GM23338 (cell line): ENCODE data around the gene VPS16. TPM values are rescaled to one million over a fixed set of nuclear protein-coding genes. Genes with fewer than 3 reads are reported as not detected.

ENCODE experiments used
- ATAC-seq: fragments of 200-7000 bp; cut with Tn5 transposase; 3 replicates; pipeline ENCODE4 v1.9.1; 2020
- DNase-seq: peaks from one replicate; pipeline ENCODE4 v3.0.0-alpha.2; 2015; ENCODE audit warnings: low spot score
- H2AFZ ChIP-seq: fragments of 200-600 bp; sonication (generic); 2 replicates; pipeline ENCODE4 v1.8.0; 2016; ENCODE audit warnings: antibody characterized with exemption, mild to moderate bottlenecking, moderate library complexity
- H3F3A ChIP-seq: fragments of 200-600 bp; sonication (generic); replicated peaks from 2 replicates; pipeline ENCODE4 v1.8.0; 2017; ENCODE audit warnings: antibody characterized with exemption, mixed run types, low read depth
- H3K27ac ChIP-seq: fragments of 200-600 bp; sonication (generic); 2 replicates; pipeline ENCODE4 v1.6.1; 2016; ENCODE audit warnings: low read depth
- H3K27me3 ChIP-seq: fragments of 200-600 bp; sonication (generic); 2 replicates; pipeline ENCODE4 v1.8.0; 2016; ENCODE audit warnings: mild to moderate bottlenecking, mixed run types, moderate library complexity; ENCODE audit not compliant: insufficient read depth
- H3K36me3 ChIP-seq: fragments of 200-600 bp; sonication (generic); 2 replicates; pipeline ENCODE4 v1.8.0; 2016; ENCODE audit warnings: mild to moderate bottlenecking; ENCODE audit not compliant: insufficient read depth
- H3K4me1 ChIP-seq: fragments of 200-600 bp; sonication (generic); 2 replicates; pipeline ENCODE4 v1.8.0; 2016; ENCODE audit warnings: mild to moderate bottlenecking, moderate library complexity; ENCODE audit not compliant: insufficient read depth
- H3K4me2 ChIP-seq: fragments of 200-600 bp; sonication (generic); 2 replicates; pipeline ENCODE4 v1.7.1; 2017; ENCODE audit warnings: mixed run types
- H3K4me3 ChIP-seq: fragments of 200-600 bp; sonication (generic); 2 replicates; pipeline ENCODE4 v1.6.1; 2016; ENCODE audit warnings: mixed run types
- H3K79me2 ChIP-seq: fragments of 200-600 bp; sonication (generic); replicated peaks from 2 replicates; pipeline ENCODE4 v1.8.0; 2017; ENCODE audit warnings: mild to moderate bottlenecking; ENCODE audit not compliant: insufficient read depth
- H3K9me2 ChIP-seq: fragments of 200-600 bp; sonication (generic); 2 replicates; pipeline ENCODE4 v1.8.0; 2017; ENCODE audit not compliant: insufficient read depth
- H4K20me1 ChIP-seq: fragments of 200-600 bp; sonication (generic); replicated peaks from 2 replicates; pipeline ENCODE4 v1.8.0; 2017; ENCODE audit warnings: mild to moderate bottlenecking; ENCODE audit not compliant: insufficient read depth
- H3K27ac Mint-ChIP-seq: 2 replicates; pipeline ENCODE4 v1.8.0; 2020; ENCODE audit warnings: inconsistent platforms, mild to moderate bottlenecking, moderate library complexity, mixed read lengths
- H3K27me3 Mint-ChIP-seq: 3 replicates; pipeline ENCODE4 v1.8.0; 2022; ENCODE audit warnings: low read depth, mild to moderate bottlenecking, moderate library complexity, mixed read lengths, inconsistent platforms; ENCODE audit not compliant: insufficient read depth, poor library complexity
- H3K36me3 Mint-ChIP-seq: 3 replicates; pipeline ENCODE4 v1.8.0; 2021; ENCODE audit warnings: low read depth, mild to moderate bottlenecking, inconsistent platforms, moderate library complexity, mixed read lengths
- H3K4me1 Mint-ChIP-seq: 3 replicates; pipeline ENCODE4 v1.8.0; 2020; ENCODE audit warnings: mild to moderate bottlenecking, inconsistent platforms, mixed read lengths
- H3K4me3 Mint-ChIP-seq: 3 replicates; pipeline ENCODE4 v1.8.0; 2021; ENCODE audit warnings: moderate library complexity, mild to moderate bottlenecking, inconsistent platforms, mixed read lengths
- H3K9me3 Mint-ChIP-seq: 3 replicates; pipeline ENCODE4 v1.8.0; 2020; ENCODE audit warnings: moderate library complexity, mild to moderate bottlenecking, inconsistent platforms, mixed read lengths
- CREB1 ChIP-seq: fragments of 250-450 bp; sonication (Bioruptor Pico); IDR thresholded peaks from 2 replicates; pipeline ENCODE4 v1.5.0; 2020; ENCODE audit warnings: low read depth, mild to moderate bottlenecking, moderate library complexity
- CTCF ChIP-seq, 2 experiments: fragments of 200-600 bp in 1 of 2; sonication (generic) in 1 of 2; conservative IDR thresholded peaks; 2 replicates each; pipeline versions ENCODE4 v1.5.1 to v1.6.1; 2016 to 2017; ENCODE audit warnings: antibody characterized with exemption in 2 of 2, low read depth in 2 of 2, mild to moderate bottlenecking in 2 of 2, moderate library complexity in 1 of 2
- ETS1 ChIP-seq: IDR thresholded peaks from 2 replicates; pipeline ENCODE4 v1.6.1; 2016; ENCODE audit warnings: antibody characterized with exemption
- EZH2 ChIP-seq: fragments of 200-600 bp; sonication (generic); IDR thresholded peaks from one replicate; pipeline ENCODE4 v1.8.0; 2017; ENCODE audit warnings: antibody characterized with exemption, mild to moderate bottlenecking, low read depth; ENCODE audit not compliant: unreplicated experiment
- EZH2phosphoT487 ChIP-seq: fragments of 200-600 bp; sonication (generic); IDR thresholded peaks from one replicate; pipeline ENCODE4 v1.8.1; 2018; ENCODE audit warnings: antibody characterized with exemption; ENCODE audit not compliant: unreplicated experiment
- JUNB ChIP-seq: IDR thresholded peaks from one replicate; pipeline ENCODE4 v1.6.1; 2016; ENCODE audit warnings: antibody characterized with exemption; ENCODE audit not compliant: unreplicated experiment
- NANOG ChIP-seq: IDR thresholded peaks from 2 replicates; pipeline ENCODE4 v1.6.1; 2016; ENCODE audit warnings: antibody characterized with exemption, borderline replicate concordance
- POLR2AphosphoS5 ChIP-seq: IDR thresholded peaks from 2 replicates; pipeline ENCODE4 v1.6.1; 2016; ENCODE audit warnings: antibody characterized with exemption, low read depth
- REST ChIP-seq: IDR thresholded peaks from one replicate; pipeline ENCODE4 v1.6.1; 2018; ENCODE audit warnings: antibody characterized with exemption; ENCODE audit not compliant: unreplicated experiment
- STAT1 ChIP-seq: IDR thresholded peaks from one replicate; pipeline ENCODE4 v1.6.1; 2016; ENCODE audit warnings: antibody characterized with exemption; ENCODE audit not compliant: unreplicated experiment
- ZNF114 ChIP-seq: fragments of 250-450 bp; sonication (Bioruptor Pico); IDR thresholded peaks from 2 replicates; pipeline ENCODE4 v1.5.0; 2020; ENCODE audit warnings: mild to moderate bottlenecking, moderate library complexity
- ZNF331 ChIP-seq: fragments of 250-450 bp; sonication (Bioruptor Pico); IDR thresholded peaks from 2 replicates; pipeline ENCODE4 v1.5.0; 2020; ENCODE audit warnings: low read depth, mild to moderate bottlenecking, moderate library complexity
- polyA plus RNA-seq: library from polyadenylated mRNA; unstranded; fragments of >200 nt; fragmentation: Nextera tagmentation; extraction: Ambion mirVana; gene quantifications from 2 replicates; pipeline ENCODE4 v1.2.1, GENCODE V29; 2016
- total RNA-seq: library from RNA; depleted of rRNA; stranded (reverse); fragments of >200 nt; shearing (Covaris generic); gene quantifications from 2 replicates; pipeline ENCODE4 v1.2.3, GENCODE V29; 2014
- TF ChIP-seq, protein P1 (sequence below): fragments of 250-450 bp; sonication (Bioruptor Pico); IDR thresholded peaks from 2 replicates; pipeline ENCODE4 v1.5.0; 2020; ENCODE audit warnings: mild to moderate bottlenecking, moderate library complexity

Gene VPS16
- total and polyA plus RNA-seq, 2 experiments from 2014 or later, result 11.2 to 17.7 TPM

DNA sequence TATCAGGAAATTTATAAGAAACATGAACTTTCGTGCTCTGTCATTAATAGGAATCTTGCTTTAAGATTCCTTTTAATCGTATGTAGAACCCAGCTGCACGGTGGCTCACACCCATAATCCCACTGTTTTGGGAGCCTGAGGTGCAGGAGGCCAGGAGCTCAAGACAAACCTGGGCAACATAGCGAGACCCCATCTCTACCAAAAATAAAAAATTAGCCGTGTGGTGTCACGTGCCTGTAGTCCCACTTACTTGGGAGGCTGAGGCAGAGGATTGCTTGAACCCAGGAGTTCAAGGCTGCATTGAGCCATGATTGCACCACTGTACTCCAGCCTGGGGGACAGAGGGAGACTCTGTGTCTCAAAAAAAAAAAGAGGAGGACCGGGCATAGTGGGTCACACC is 40.1 kb downstream of the VPS16 start:
- Histone ChIP-seq H3F3A (no peaks in the 10 kb centered on the region), H2AFZ (no peak overlapping the region), H3K79me2 (peaks cover 98% of the 10 kb centered on the region), H4K20me1 (peaks cover 26% of the 10 kb centered on the region), H3K27me3 (no peaks in the 10 kb centered on the region), H3K36me3 (no peaks in the 10 kb centered on the region), H3K4me3 (no peak overlapping the region), H3K27ac (no peak overlapping the region), H3K9me2 (no peaks in the 10 kb centered on the region), H3K4me2 (no peak overlapping the region), H3K4me1 (peaks cover 16% of the 10 kb centered on the region)
- H3K4me3 Mint-ChIP-seq, result no peak overlapping the region
- no peak overlapping the region for H3K27ac Mint-ChIP-seq
- no peak for DNase-seq
- TF ChIP-seq ZNF331 (no peak), POLR2AphosphoS5 (no peak), ETS1 (no peak), JUNB (no peak), ZNF114 (no peak), REST (no peak), CTCF (conservative IDR thresholded peaks at IDR 0.05; ENCODE audit: low read depth in 2 of 2) (no peak), CREB1 (CRISPR knock-in tag) (no peak), EZH2 (no peak), STAT1 (no peak), EZH2phosphoT487 (no peak), NANOG (no peak)
- TF ChIP-seq, protein P1, sequence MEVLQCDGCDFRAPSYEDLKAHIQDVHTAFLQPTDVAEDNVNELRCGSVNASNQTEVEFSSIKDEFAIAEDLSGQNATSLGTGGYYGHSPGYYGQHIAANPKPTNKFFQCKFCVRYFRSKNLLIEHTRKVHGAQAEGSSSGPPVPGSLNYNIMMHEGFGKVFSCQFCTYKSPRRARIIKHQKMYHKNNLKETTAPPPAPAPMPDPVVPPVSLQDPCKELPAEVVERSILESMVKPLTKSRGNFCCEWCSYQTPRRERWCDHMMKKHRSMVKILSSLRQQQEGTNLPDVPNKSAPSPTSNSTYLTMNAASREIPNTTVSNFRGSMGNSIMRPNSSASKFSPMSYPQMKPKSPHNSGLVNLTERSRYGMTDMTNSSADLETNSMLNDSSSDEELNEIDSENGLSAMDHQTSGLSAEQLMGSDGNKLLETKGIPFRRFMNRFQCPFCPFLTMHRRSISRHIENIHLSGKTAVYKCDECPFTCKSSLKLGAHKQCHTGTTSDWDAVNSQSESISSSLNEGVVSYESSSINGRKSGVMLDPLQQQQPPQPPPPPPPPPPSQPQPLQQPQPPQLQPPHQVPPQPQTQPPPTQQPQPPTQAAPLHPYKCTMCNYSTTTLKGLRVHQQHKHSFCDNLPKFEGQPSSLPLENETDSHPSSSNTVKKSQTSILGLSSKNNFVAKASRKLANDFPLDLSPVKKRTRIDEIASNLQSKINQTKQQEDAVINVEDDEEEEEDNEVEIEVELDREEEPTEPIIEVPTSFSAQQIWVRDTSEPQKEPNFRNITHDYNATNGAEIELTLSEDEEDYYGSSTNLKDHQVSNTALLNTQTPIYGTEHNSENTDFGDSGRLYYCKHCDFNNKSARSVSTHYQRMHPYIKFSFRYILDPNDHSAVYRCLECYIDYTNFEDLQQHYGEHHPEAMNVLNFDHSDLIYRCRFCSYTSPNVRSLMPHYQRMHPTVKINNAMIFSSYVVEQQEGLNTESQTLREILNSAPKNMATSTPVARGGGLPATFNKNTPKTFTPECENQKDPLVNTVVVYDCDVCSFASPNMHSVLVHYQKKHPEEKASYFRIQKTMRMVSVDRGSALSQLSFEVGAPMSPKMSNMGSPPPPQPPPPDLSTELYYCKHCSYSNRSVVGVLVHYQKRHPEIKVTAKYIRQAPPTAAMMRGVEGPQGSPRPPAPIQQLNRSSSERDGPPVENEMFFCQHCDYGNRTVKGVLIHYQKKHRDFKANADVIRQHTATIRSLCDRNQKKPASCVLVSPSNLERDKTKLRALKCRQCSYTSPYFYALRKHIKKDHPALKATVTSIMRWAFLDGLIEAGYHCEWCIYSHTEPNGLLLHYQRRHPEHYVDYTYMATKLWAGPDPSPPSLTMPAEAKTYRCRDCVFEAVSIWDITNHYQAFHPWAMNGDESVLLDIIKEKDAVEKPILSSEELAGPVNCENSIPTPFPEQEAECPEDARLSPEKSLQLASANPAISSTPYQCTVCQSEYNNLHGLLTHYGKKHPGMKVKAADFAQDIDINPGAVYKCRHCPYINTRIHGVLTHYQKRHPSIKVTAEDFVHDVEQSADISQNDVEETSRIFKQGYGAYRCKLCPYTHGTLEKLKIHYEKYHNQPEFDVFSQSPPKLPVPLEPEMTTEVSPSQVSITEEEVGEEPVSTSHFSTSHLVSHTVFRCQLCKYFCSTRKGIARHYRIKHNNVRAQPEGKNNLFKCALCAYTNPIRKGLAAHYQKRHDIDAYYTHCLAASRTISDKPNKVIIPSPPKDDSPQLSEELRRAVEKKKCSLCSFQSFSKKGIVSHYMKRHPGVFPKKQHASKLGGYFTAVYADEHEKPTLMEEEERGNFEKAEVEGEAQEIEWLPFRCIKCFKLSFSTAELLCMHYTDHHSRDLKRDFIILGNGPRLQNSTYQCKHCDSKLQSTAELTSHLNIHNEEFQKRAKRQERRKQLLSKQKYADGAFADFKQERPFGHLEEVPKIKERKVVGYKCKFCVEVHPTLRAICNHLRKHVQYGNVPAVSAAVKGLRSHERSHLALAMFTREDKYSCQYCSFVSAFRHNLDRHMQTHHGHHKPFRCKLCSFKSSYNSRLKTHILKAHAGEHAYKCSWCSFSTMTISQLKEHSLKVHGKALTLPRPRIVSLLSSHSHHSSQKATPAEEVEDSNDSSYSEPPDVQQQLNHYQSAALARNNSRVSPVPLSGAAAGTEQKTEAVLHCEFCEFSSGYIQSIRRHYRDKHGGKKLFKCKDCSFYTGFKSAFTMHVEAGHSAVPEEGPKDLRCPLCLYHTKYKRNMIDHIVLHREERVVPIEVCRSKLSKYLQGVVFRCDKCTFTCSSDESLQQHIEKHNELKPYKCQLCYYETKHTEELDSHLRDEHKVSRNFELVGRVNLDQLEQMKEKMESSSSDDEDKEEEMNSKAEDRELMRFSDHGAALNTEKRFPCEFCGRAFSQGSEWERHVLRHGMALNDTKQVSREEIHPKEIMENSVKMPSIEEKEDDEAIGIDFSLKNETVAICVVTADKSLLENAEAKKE (CRISPR knock-in tag), result no peak
- no peaks in the 10 kb centered on the region for H3K9me3 Mint-ChIP-seq
- peaks cover 16% of the 10 kb centered on the region for H3K4me1 Mint-ChIP-seq
- peaks cover 3% of the 10 kb centered on the region for H3K27me3 Mint-ChIP-seq
- no peak for ATAC-seq
- H3K36me3 Mint-ChIP-seq, result peaks cover 6% of the 10 kb centered on the region
